Measurements from ENCODE around the gene PRDM5. TPM values are rescaled to one million over a fixed set of nuclear protein-coding genes. Genes with fewer than 3 reads are reported as not detected.

The PRDM5 gene
- total and polyA plus RNA-seq, 10 of the 15 experiments (the other 5 are each of a cell fraction or from before 2014, with no cell fraction given) = 0.07 TPM; not detected in 9

DNA sequence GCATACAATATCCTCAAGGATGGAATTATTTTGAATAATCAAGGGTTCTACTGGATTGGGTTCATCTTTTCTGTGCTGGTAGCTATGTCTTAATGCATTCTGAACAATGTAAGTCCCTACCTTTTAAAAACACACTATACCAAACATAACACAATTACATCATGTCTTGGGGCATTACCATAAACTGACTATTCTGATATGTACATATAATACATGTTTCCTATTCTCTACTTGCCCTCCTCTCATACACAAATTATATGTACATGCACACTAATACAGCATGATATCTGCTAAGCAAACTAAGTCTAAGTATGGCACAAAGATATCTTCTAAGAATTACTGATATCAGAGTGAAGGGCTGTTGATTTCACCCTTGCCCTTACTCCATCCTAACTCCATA lies 147.1 kb downstream of the PRDM5 start (continued):
- TF ChIP-seq CUX1 (IDR thresholded peaks at IDR 0.05; ENCODE audit: insufficient replicate concordance, low read depth, low read length) = no peak
- TF ChIP-seq CHD1 (IDR thresholded peaks at IDR 0.05; ENCODE audit: low read depth, low read length) = no peak
- TF ChIP-seq POLR2A (IDR thresholded peaks at IDR 0.05; ENCODE audit: low read depth, low read length) = no peak
- no peak for TF ChIP-seq NFIC (IDR thresholded peaks at IDR 0.05; ENCODE audit: low read depth, low read length)
- TF ChIP-seq RELA (IDR thresholded peaks at IDR 0.05; ENCODE audit: borderline replicate concordance, partially characterized antibody) = no peak

GRCh38 chr4:120773641-120774040 lies 148.9 kb downstream of the PRDM5 start:
- no peaks in the 10 kb centered on the region; a peak in 1 of 4 replicates for H3K27me3 ChIP-seq (replicated peaks in 1 of 2; ENCODE audit: control insufficient read depth in 2 of 2, insufficient read depth in 2 of 2, low read length in 1 of 2)
- no peaks in the 10 kb centered on the region for H3K9me3 ChIP-seq (replicated peaks; ENCODE audit: control insufficient read depth, insufficient read depth, low read length)
- no peak overlapping the region for H3K4me2 ChIP-seq (ENCODE audit: control insufficient read depth, insufficient read depth)
- H3K4me3 ChIP-seq = no peak overlapping the region
- ChIA-PET RAD21 (ENCODE audit: unreplicated experiment) (no interaction called here), CTCF (no interaction called here), POLR2A (no interaction called here), SMC1A (ENCODE audit: uncharacterized antibody, unreplicated experiment) (interaction anchor here (1.2 to 2.0 kb wide), 2 partner anchors 13 to 22 kb away, joined by 3 to 4 read pairs; no protein-coding TSS in a partner anchor)
- H2AFZ ChIP-seq (ENCODE audit: control insufficient read depth, low read depth, low read length) = no peak overlapping the region
- TF ChIP-seq TAF1 (IDR thresholded peaks at IDR 0.05; ENCODE audit: borderline replicate concordance, low read depth, low read length) (no peak), NR2C2 (IDR thresholded peaks at IDR 0.05; ENCODE audit: borderline replicate concordance, control insufficient read depth, insufficient read length, low read depth) (no peak), MAX (IDR thresholded peaks at IDR 0.05; ENCODE audit: low read depth, low read length) (no peak), IKZF2 (IDR thresholded peaks at IDR 0.05) (no peak), NRF1 (conservative IDR thresholded peaks at IDR 0.05; ENCODE audit: low read depth, low read length) (no peak), TCF3 (IDR thresholded peaks at IDR 0.05; ENCODE audit: borderline replicate concordance, insufficient read depth, low read depth, low read length) (no peak), E2F4 (IDR thresholded peaks at IDR 0.05; ENCODE audit: low read depth, low read length) (no peak)
- TF ChIP-seq, protein P1, sequence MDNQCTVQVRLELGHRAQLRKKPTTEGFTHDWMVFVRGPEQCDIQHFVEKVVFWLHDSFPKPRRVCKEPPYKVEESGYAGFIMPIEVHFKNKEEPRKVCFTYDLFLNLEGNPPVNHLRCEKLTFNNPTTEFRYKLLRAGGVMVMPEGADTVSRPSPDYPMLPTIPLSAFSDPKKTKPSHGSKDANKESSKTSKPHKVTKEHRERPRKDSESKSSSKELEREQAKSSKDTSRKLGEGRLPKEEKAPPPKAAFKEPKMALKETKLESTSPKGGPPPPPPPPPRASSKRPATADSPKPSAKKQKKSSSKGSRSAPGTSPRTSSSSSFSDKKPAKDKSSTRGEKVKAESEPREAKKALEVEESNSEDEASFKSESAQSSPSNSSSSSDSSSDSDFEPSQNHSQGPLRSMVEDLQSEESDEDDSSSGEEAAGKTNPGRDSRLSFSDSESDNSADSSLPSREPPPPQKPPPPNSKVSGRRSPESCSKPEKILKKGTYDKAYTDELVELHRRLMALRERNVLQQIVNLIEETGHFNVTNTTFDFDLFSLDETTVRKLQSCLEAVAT (IDR thresholded peaks at IDR 0.05) = no peak
- no peak overlapping the region for H3K9ac ChIP-seq (ENCODE audit: control insufficient read depth, insufficient read depth, low read length)
- in situ Hi-C loops (cut with MboI) (no loop called here), intact Hi-C loops (cut with micrococcal nuclease; ENCODE audit: unreplicated experiment) (no loop called here)
- no peak for ATAC-seq
- DNase-seq (ENCODE audit: low read depth, low spot score) = no peak
- no peaks in the 10 kb centered on the region for H4K20me1 ChIP-seq (ENCODE audit: control insufficient read depth, insufficient read depth)
- no peak for FAIRE-seq
- no peak overlapping the region for H3K27ac ChIP-seq (ENCODE audit: control insufficient read depth, insufficient read depth)
- H3K79me2 ChIP-seq (ENCODE audit: control insufficient read depth, insufficient read depth, low read length) = no peaks in the 10 kb centered on the region
- 0% methylated on average over 1 of the region's 1 CpG for WGBS (ENCODE audit: insufficient coverage, insufficient replicate concordance, low lambda C conversion rate, missing lambda C conversion rate)
- H3K4me1 ChIP-seq (ENCODE audit: control insufficient read depth, insufficient read depth, low read length) = no peaks in the 10 kb centered on the region
- no peaks in the 10 kb centered on the region for H3K36me3 ChIP-seq (ENCODE audit: control insufficient read depth in 2 of 2, insufficient read depth in 2 of 2, low read length in 1 of 2)
- no TSS peak for BruUV-seq (replicated peaks)
